Peyer's patch (tissue), 4 donors: ENCODE results near the gene FAM227A.

Source experiments
- POLR2A ChIP-seq, 2 donors: fragments of 450-650 bp; IDR thresholded peaks; one replicate each; pipeline ENCODE4 v1.5.1; 2017; ENCODE audit warnings: antibody characterized with exemption in 2 of 2, mild to moderate bottlenecking in 2 of 2, moderate library complexity in 2 of 2
- TF ChIP-seq, protein P1 (sequence below), 6 experiments: fragments of 450-650 bp in 4 of 6; fragments of 200-600 bp in 2 of 6; sonication (generic) in 1 of 6; IDR thresholded peaks; one replicate each; pipeline ENCODE4 v1.5.1; 2017 to 2019; ENCODE audit warnings: antibody characterized with exemption in 6 of 6, mild to moderate bottlenecking in 3 of 6, moderate library complexity in 1 of 6

DNA sequence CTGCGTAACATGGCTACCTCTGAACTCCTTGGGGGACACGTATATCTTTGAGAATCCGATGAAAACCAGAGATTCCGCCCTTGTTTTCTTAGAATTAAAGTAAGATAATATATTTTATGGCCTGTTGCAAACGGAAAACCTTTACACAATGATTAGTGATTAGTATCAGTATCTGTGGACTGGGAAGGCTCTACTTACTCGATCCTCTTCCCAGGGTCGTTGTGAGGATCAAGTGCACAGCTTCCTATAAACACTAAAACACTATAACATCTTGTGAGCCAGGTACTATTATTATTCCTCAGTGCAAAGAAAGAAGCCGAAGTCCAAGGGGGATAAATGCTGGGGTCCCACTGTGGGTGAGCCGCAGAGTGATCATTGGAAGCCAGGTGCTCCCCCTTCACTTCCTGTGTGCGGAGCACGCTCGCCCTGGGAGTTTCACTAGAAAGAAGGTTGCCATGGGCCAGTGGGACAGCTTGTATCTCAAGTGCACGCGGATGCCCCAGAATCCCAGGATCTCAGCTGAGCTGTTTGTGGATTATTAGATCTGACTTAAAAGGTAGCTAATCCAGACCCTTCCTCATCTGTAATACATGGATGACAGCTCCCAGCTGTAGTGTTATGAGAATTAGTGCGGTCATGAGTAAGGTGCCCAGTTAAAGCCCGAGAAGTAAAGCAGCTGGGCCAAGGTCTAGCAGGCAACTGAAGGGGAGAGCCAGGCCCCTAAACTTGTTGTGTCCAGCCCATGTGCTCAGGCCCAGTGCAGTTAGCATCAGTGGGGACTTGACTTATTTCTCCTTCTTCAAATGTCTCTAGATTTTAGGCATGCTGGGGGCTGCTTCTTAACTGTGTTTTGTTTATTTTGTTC, 1.1 kb upstream of the FAM227A start:
- TF ChIP-seq, protein P1, sequence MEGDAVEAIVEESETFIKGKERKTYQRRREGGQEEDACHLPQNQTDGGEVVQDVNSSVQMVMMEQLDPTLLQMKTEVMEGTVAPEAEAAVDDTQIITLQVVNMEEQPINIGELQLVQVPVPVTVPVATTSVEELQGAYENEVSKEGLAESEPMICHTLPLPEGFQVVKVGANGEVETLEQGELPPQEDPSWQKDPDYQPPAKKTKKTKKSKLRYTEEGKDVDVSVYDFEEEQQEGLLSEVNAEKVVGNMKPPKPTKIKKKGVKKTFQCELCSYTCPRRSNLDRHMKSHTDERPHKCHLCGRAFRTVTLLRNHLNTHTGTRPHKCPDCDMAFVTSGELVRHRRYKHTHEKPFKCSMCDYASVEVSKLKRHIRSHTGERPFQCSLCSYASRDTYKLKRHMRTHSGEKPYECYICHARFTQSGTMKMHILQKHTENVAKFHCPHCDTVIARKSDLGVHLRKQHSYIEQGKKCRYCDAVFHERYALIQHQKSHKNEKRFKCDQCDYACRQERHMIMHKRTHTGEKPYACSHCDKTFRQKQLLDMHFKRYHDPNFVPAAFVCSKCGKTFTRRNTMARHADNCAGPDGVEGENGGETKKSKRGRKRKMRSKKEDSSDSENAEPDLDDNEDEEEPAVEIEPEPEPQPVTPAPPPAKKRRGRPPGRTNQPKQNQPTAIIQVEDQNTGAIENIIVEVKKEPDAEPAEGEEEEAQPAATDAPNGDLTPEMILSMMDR (IDR thresholded peaks at IDR 0.05): no peak
- TF ChIP-seq POLR2A (IDR thresholded peaks at IDR 0.05): no peak
